Tibial nerve (tissue), 3 donors: ENCODE data around the gene FSTL4.

ENCODE experiments used
- POLR2A ChIP-seq, 2 donors: fragments of 450-650 bp; IDR thresholded peaks; one replicate each; pipeline ENCODE4 v1.6.1; 2017; ENCODE audit warnings: antibody characterized with exemption in 2 of 2, mild to moderate bottlenecking in 2 of 2, moderate library complexity in 2 of 2
- TF ChIP-seq, protein P1 (sequence below), 5 experiments: fragments of 200-600 bp in 3 of 5; fragments of 450-650 bp in 2 of 5; sonication (generic) in 3 of 5; IDR thresholded peaks; one replicate each; pipeline ENCODE4 v1.5.1; 2016 to 2019; ENCODE audit warnings: antibody characterized with exemption in 5 of 5, mild to moderate bottlenecking in 3 of 5, moderate library complexity in 2 of 5

DNA sequence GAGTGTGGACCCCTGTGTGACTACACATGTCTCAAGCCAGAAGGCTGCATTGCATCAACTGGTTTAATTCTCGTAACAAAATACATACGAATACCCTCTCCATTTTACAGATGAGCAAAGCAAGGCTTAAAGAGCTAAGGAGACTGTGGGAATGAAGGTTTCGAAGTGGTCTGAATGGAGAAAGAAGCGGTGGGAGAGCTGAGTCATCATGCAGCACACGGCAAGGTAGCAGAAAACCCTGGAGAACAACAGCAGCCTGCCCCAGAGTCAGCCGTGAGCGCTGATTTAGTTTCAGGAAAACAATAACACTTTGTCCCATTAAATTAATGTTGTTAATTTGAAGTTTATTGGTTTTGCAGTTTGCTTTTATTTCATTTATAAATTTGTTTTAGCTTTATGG lies 336.7 kb downstream of the FSTL4 start:
- TF ChIP-seq, protein P1, sequence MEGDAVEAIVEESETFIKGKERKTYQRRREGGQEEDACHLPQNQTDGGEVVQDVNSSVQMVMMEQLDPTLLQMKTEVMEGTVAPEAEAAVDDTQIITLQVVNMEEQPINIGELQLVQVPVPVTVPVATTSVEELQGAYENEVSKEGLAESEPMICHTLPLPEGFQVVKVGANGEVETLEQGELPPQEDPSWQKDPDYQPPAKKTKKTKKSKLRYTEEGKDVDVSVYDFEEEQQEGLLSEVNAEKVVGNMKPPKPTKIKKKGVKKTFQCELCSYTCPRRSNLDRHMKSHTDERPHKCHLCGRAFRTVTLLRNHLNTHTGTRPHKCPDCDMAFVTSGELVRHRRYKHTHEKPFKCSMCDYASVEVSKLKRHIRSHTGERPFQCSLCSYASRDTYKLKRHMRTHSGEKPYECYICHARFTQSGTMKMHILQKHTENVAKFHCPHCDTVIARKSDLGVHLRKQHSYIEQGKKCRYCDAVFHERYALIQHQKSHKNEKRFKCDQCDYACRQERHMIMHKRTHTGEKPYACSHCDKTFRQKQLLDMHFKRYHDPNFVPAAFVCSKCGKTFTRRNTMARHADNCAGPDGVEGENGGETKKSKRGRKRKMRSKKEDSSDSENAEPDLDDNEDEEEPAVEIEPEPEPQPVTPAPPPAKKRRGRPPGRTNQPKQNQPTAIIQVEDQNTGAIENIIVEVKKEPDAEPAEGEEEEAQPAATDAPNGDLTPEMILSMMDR (IDR thresholded peaks at IDR 0.05), result no peak
- TF ChIP-seq POLR2A (IDR thresholded peaks at IDR 0.05), result no peak
